Frontal cortex (tissue), 4 donors: Measurements from ENCODE around the gene FAM53A. TPM values are rescaled to one million over a fixed set of nuclear protein-coding genes. Genes with fewer than 3 reads are reported as not detected.

ENCODE experiments used
- DNase-seq, 2 donors: peaks; one replicate each; pipeline ENCODE4 v3.0.0; 2012; ENCODE audit warnings: low spot score in 2 of 2
- FAIRE-seq: peaks from 2 replicates; lab custom pipeline; 2012; peaks lifted over from hg19 to GRCh38; lab: Jason Lieb, UNC
- total RNA-seq: library from RNA; depleted of rRNA; stranded (reverse); fragments of >200 nt; gene quantifications from one replicate; pipeline ENCODE4 v1.2.3, GENCODE V29; 2014
- donor health status: control.
- donor health status: control.
- donor health status: control.

Gene FAM53A
- total RNA-seq, 1 donor from 2014 or later: 0.82 TPM

DNA sequence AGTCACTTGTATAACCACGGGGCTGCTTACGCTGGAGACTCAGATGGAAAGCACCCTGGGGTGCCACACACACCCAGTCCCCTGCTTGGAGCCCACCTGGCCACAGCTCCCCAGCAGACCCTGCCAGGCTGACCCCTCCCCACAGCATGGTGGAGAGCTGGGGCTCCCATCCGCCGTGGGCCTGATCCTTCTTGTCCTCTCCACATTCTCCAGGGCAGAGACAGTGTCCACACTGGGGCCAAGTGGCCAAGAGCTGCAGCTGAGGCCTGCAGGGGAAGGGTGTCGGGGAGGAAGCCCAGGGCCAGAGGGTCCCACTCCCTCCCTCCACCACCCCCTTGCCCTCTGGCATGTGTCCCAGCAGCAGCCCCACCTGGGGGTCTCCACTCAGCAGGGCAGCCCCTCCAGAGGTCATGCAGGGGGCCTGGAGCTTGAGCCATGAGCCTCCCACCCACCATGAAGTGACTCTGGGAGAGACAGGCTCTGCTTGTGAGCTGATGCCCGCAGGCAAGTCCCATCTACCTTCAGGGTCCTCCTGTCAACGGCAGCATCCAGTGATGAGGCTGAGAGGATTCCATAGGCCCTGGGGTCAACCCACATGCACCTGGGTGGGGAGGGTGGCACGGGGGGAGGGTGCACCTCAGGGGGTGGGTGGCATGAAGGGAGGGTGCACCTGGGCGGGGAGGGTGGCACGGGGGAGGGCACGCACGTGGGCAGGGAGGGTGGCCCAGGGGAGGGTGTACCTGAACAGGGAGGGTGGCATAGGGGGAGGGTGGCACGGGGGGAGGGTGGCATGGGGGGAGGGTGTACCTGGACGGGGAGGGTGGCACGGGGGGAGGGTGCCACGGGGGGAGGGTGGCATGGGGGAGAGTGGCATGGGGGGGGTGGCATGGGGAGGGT, 56.4 kb downstream of the FAM53A start:
- DNase-seq: no peak
- FAIRE-seq: no peak

DNA sequence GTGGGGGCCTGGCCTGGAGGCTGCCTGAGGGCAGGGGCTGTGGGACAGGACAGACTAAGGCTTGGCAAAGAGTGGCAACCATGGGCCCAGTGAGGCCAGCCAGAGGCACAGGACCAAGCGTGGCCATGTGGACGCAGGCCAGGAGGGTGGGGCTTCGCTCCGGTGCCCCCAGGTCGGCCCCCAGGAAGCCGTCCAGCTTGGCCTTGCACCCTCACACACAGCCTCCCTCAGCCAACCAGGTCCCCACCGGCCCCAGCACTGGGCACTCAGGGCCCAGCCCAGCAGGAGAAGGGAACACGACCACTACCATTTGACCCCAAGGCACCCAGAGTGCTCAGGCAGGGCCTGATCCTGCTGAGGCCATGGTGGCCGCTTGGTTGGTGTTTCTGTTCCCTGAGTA, 57.2 kb downstream of the FAM53A start:
- no peak for DNase-seq
- no peak for FAIRE-seq

DNA sequence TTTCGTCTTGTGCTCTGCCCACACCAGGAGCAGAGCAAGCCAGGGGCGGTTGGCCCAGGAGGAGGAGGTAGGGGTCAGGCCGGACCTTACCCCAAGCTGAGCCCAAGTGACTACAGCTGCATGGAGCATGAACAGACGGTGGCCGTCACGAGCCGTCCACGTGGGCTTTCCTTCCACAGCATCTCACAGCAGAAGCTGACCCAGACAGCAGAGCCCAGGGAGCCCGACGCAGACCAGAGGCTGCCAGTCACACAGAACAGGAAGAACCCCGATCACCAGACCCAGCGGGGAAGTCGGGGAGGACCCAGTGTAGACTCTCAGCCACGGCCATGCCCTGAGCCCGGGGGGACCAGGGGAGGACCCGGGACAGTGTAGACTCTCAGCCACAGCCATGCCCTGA, 58.0 kb downstream of the FAM53A start:
- no peak for FAIRE-seq
- DNase-seq: no peak

DNA sequence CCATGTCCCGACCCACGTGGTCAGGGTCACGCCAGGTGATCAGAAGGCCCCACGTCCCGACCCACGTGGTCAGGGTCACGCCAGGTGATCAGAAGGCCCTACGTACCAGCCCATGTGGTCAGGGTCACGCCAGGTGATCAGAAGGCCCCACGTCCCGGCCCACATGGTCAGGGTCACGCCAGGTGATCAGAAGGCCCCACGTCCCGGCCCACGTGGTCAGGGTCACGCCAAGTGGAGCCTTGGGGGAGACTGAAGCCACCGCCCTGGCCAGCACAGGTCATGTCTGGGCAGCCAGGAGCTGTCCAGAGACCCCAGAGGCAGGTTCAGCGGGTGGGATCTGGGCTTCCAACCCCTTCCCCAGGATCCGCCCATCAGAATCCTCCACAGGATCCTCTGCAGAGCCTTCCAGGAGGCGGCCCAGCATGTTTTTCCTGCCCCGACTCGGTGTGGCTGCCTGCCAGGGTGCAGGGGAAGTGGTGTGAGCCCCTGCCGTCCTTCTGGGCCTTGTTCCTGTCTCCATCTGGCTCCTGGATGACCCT, 58.4 kb downstream of the FAM53A start:
- no peak for DNase-seq
- FAIRE-seq: no peak

DNA sequence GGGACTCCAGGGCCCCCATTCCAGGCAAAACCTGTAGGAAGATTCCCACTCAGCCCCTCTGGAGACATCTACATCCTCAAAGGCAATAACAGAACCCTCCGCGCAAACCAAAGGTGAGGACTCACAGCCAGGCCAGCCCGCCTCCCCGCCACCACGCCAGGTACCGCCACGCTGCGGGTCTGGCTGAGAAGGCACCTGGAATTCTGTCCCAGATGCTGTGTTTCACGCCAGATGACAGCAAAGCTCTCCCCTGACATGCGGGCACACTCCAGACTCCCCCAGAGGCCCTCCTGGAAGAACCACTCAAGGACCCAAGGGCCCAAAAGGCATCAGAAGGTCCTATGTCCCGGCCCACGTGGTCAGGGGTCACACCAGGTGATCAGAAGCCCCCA, 59.6 kb downstream of the FAM53A start:
- no peak for FAIRE-seq
- no peak for DNase-seq

DNA sequence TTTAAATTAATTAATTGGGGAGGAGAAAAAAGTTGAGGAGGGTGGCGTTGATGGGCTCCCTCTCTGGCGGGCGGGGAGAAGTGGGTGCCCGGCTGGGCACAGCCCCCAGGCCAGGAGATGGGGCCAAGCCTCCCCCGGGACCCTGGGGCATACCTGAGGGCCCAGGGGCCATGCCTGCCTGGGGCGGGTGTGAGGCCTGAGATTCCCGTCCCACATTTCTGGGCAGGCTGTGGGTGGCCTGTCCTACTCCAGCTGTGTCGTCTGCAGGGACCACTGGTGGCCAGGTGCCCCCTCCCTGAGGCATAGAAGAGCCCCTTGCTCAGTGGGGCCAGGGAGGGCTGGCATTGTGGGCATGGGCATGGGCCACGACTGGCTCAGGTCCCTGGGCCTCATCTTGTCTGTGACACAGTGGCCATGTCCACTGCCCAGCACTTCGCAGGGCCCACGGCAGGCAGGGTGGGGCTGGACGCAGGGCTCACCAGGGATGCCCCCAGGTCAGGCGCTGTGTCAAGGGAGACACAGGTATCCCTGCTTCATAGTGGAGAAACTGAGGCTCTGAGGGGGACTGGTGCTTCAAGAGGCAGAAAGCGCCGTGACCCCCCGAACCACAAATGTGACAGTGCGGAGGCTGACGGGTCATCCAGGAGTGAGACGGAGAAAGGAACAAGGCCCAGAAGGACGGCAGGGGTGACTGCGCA, 60.1 kb downstream of the FAM53A start:
- FAIRE-seq: no peak

DNA sequence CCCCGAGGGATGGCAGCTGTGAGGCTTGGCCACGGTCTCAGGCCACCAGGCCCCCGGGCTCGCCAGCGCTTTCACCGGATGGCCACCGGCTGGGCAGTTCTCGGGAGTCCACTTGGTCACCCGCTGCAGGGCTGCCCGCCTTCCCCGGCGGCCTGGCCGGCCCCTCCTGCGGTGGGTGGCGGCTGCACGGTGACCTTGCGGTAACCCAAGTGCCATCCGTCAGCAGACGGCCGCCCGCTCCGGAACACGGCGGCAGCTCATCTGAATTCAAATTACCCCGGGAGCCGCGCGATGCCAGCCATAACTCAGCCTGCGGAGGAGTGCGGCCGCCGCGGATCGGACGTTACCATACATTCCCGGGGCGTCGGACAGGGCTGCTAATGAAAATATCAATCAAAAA, 60.7 kb downstream of the FAM53A start:
- FAIRE-seq (no peak), DNase-seq (no peak)

More for the DNA sequence above, 60.1 kb downstream of the FAM53A start:
- DNase-seq: no peak

DNA sequence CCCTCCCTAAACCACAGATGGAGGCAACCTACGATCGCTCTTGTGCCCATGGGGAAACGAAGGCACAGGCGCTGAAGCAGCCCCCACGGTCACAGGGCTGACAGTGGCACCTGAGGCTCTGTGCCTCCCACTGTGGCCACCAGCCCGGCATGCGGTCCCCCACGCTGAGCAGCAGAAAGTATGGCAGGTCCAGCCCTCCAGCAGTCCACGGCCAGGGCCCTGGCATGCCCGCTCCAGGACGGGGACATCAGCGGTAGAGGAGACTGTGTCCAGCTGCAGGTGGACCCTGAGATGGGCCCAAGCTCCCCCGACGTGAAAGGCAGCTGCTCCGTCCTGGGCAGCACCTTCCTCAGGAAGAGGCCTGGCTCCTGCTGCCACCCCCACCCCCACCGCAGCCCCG, 61.2 kb downstream of the FAM53A start:
- DNase-seq (no peak), FAIRE-seq (no peak)

DNA sequence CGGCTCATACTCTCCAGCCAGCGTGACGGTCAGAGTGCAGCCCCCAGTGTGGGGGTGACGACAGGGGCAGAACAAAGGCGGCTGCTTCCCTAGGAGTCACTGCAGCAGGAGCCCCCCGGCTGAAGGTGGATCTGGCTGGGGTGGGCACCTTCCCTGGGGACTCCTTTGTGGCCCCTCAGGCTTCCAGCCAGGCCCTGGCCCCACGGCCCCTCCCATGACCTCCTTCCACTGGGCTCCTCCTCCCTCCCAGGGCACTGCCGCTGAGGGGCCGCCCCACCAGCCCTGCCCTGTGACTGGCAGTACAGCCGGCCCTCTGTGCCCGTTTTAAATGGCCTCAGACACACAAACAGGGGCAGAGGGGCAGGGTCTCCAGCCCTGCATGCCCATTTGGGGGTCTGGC, 61.9 kb downstream of the FAM53A start:
- no peak for DNase-seq
- no peak for FAIRE-seq

DNA sequence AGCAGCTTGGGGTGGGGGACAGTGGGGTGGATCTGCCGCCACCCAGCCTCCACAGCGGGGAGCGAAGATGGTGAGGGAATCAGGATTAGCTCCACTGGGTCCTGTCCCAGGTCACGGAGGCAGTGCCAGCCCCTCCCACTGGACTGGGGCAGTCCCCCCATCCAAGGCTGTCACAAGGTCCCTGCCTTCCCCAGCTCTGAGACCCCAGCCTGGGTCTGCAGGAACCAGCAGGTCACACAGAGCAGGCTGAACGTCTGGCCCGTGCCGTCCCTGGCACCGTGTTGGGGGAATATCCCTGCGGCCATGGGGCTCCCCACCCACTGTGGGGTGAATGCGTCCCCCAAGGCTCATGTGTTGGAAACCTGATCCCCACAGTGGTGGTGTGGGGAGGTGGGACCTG, 62.6 kb downstream of the FAM53A start:
- no peak for FAIRE-seq

DNA sequence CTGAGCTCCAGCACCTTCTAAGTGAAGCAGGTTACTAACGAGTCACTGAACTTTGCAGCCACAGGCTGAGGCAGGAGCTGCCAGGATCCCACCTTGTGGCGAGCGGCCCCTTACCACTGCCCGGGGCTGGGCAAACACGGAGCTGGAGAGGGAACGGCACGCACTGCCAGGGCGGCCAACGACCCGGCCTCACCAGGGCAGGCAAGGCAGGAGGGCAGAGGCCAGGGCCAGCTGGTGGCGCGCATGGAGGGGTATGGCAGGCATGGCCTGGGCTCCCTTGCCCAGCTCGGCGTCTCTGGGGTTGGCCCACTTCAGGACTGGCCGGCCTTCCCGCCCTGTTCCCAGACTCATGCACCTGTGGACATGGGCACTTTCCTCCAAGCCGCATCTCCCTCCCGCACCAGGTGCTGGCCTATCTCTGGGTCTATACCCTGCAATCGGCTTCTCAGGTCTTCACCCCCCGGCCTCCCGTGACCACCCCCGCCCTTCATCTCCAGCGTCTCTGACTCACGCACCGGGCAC, 64.9 kb downstream of the FAM53A start:
- FAIRE-seq: no peak
- DNase-seq: no peak

More for the DNA sequence above, 62.6 kb downstream of the FAM53A start:
- no peak for DNase-seq

DNA sequence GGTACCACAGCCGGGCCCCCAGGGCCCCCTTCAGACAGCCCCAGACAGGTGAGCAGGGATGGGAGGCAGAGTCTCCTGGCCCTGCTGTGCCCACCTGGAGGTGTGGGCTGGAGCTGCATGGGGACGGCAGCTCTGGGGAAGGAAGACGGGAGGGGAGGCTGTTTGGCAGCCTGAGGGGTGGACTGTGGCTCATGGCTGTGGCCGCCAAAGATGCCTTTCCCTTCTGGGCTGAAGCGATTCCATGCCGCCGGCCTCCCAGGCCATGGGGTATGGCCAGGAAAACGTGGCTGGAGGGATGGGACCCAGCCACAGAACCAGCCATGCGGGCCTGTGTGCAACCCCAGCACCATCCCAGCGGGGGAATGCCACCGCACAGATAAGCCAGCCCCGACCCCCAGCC, 65.7 kb downstream of the FAM53A start:
- DNase-seq (no peak), FAIRE-seq (no peak)

DNA sequence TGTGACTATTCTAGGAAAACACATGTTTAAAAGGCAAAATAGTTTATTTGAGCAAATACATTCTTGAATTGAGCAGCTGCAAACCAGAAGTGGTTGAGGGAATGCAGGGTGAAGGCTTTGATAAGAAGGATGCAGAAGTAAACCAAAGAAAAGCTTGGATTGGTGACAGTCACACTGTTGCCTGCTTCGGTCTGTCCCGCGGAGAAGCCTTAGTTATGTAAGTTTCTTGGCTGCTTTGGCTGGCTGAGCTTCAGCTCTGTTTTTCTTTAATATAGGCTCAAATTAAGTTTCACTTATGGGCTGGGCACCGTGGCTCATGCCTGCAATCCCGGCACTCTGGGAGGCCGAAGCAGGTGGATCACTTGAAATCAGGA, 67.6 kb downstream of the FAM53A start:
- DNase-seq (no peak), FAIRE-seq (no peak)

DNA sequence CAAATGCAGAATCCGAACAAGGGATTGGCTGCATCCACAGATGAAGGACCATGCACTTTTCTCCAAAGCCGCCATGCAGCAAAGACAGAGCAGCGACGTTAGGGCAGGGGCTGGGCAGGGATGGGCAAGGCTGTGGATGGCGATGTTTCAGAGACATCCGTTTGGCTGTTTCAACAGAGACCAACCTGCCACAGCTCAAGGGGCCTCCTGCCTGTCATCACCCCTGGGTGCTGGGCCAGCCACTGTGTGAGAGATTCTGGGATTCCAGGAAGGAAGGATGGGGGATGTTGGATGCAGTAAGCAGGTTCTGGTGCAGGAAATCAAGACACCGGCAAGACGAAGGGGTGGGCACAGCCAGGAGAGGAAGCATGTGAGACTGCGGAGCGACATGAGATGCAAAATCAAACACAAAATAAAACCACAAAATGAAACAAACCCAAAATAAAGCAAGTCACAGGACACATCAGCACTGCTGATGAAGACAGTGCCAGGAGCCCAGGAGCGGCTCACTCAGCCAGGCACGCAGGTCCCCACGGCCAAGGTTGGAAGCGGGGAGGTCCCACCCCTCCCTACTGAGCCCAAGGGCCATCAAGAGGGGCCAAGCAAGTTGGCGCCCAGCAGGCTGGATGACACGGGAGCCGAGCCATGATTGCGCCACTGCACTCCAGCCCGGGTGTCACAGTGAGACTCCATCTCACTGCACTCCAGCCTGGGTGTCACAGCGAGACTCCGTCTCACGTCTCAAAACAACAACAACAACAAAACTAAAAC, 68.1 kb downstream of the FAM53A start:
- FAIRE-seq: no peak
- DNase-seq: no peak

DNA sequence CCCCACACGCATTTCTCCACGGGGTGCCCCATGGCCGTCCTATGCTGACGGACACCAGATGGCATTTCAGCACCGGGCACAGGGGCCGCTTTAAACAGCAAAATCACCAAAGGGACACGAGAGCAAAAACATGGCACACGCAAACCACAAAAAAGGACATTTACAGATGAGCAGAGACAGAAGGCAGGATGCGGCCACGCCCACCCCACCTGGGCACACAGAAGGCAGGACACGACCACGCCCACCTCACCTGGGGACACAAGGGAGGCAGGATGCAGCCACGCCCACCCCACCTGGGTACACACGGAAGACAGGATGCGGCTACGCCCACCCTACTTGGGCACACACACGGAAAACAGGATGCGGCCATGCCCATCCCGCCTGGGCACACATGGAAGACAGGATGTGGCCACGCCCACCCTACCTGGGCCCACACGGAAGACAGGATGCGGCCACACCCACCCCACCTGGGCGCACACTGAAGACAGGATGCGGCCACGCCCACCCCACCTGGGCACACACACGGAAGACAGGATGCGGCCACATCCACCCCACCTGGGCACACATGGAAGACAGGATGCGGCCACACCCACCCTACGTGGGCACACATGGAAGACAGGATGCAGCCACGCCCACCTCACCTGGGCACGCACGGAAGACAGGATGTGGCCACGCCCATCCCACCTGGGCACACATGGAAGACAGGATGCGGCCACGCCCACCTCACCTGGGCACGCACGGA, 69.1 kb downstream of the FAM53A start:
- no peak for DNase-seq
- no peak for FAIRE-seq

DNA sequence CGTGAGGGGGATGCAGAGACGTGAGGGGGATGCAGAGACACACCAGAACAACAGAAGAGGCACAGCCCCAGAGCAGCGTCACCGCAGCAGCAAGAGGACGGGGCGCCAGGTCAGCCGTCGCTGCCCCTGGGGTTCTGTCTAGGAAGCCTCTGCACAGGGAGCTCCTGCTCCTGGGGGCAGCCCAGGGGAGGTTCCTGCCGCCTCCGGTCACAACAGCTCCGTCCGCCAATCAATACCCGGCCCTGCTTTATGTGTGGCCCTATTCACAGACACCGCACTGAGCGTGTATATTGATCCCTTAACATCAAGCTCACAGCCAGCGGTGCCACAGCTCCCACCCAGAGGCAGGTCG, 69.6 kb downstream of the FAM53A start:
- FAIRE-seq (no peak), DNase-seq (no peak)

DNA sequence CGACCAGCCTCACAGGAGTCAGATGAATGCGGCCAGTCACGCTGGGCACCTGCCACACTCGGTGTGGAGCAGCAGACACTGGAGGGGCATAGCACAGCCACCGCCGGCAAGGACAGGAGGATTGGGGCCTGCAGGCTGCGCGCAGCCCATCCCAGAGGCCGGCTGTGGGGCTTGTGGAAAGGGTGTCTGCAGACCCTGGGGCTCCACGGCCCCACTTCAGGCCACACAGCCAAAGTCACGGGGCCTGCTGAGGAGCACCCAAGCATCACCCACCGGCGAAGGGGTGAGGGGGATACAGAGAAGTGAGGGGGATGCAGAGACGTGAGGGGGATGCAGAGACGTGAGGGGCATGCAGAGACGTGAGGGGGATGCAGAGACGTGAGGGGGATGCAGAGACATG, 70.1 kb downstream of the FAM53A start:
- no peak for DNase-seq
- FAIRE-seq: no peak

DNA sequence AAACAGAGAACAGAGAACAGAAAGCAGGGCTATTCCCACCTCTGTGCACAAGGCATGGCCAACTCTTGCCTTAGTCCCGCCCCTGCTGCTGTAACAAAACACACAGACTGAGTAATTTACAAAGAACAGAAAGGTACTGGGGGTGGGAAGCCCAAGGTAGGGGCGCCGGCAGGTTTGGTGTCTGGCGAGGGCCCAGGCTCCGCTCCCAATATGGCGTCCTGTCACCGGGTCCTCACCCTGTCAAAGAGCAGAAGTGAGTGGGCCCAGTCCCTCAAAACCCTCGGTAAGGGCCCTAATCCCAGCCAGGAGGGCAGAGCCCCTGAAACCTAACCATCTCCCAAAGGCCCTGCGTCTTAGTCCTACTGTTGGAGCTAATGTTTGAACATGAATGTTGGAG, 71.0 kb downstream of the FAM53A start:
- FAIRE-seq: no peak
- DNase-seq: no peak

DNA sequence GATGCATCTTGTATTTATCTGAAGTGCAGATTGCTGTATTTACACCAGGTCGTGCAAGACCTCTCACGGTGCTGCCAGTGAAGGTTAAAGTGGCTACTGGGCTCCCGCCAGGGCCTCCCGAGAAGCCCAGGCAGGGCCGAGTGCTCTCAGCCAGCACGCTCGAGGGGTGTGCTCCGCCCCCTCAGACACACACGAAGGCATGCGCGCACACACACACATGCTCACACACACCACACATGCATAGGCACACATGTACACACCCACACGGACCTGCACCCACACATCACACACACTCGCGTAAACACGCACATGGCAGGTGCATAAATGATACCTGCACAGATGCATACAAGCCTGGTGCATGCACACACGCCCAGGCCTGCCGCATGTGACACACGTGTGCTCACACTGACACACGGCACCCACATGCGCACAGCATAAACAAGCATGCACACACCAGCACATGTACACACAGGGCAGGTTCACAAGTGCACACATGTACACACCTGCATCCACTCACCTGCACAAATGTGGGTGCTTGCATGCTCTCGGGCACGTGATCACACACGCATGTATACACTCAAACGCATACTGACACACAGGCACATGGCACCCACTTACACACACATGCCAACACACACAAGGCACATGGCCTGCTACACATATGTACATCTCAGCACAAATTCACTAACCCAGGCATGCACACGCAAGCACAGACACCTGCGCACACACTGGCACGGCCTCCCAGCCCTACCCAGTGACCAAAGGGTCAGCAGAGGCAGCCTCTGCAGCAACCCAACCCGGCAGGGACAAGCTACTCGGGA, 71.6 kb downstream of the FAM53A start:
- no peak for DNase-seq
- no peak for FAIRE-seq
